Kidney (tissue), 14 donors: Measurements from ENCODE around the gene DPYSL3. TPM values are rescaled to one million over a fixed set of nuclear protein-coding genes. Genes with fewer than 3 reads are reported as not detected.
A peak's percentile ranks its signal among the peaks of the same experiment; 100 is the strongest.

Source experiments
- DNase-seq, 5 donors: peaks; one replicate each; pipeline ENCODE4 v3.0.0-alpha.2; 2013 to 2020
- FAIRE-seq: peaks from 2 replicates; lab custom pipeline; 2012; peaks lifted over from hg19 to GRCh38; lab: Jason Lieb, UNC
- H3K27ac ChIP-seq, 2 donors: one replicate each; pipeline ENCODE4 v1.7.0; 2013; ENCODE audit warnings: low read depth in 2 of 2, low read length in 2 of 2, inconsistent platforms in 1 of 2
- H3K27me3 ChIP-seq: one replicate; pipeline ENCODE4 v1.7.1; 2013; ENCODE audit warnings: low read length, inconsistent platforms; ENCODE audit not compliant: control insufficient read depth, insufficient read depth
- H3K36me3 ChIP-seq, 3 donors: one replicate each; pipeline versions ENCODE4 v1.7.0 to v1.7.1; 2013; ENCODE audit warnings: low read length in 3 of 3, control low read depth in 1 of 3, inconsistent platforms in 1 of 3; ENCODE audit not compliant: insufficient read depth in 3 of 3, control insufficient read depth in 2 of 3
- H3K4me1 ChIP-seq, 3 donors: one replicate each; pipeline versions ENCODE4 v1.7.0 to v1.7.1; 2013; ENCODE audit warnings: low read length in 3 of 3, inconsistent platforms in 1 of 3, low read depth in 1 of 3; ENCODE audit not compliant: control insufficient read depth in 2 of 3, insufficient read depth in 2 of 3
- H3K4me3 ChIP-seq, 3 donors: one replicate each; pipeline versions ENCODE4 v1.7.0 to v1.8.1; 2013; ENCODE audit warnings: low read length in 3 of 3, control low read depth in 1 of 3, inconsistent platforms in 1 of 3
- H3K9ac ChIP-seq, 3 donors: one replicate each; pipeline versions ENCODE4 v1.7.0 to v1.7.1; 2013; ENCODE audit warnings: low read length in 3 of 3, control low read depth in 1 of 3, inconsistent platforms in 1 of 3
- H3K9me3 ChIP-seq, 3 donors: one replicate each; pipeline versions ENCODE4 v1.7.0 to v1.7.1; 2013; ENCODE audit warnings: low read length in 3 of 3, control low read depth in 1 of 3, inconsistent platforms in 1 of 3; ENCODE audit not compliant: control insufficient read depth in 2 of 3, insufficient read depth in 1 of 3
- CTCF ChIP-seq: IDR thresholded peaks from 3 replicates; pipeline ENCODE4 v1.5.1; 2012; ENCODE audit warnings: mild to moderate bottlenecking, moderate library complexity, borderline replicate concordance; ENCODE audit not compliant: insufficient read depth; ENCODE audit errors: extremely low read depth
- intact Hi-C: fragments of 100-400 bp; cut with DNase I; formaldehyde crosslinking; loops from one replicate; pipeline ENCODE4 v1.11.1; 2022
- polyA plus RNA-seq: library from polyadenylated mRNA; stranded (reverse); fragments of 350-450 nt; fragmentation: Illumina TruSeq; extraction: RNeasy Lipid Tissue Mini Kit (QIAGEN cat#74804); gene quantifications from one replicate; pipeline ENCODE4 v1.2.3, GENCODE V29; 2014; ENCODE audit warnings: low read depth, low replicate concordance; ENCODE audit not compliant: insufficient read depth
- total RNA-seq: library from RNA; stranded (reverse); fragmentation: NEBNext Ultra II Directional; extraction: Animal tissue kit (Norgen Biotek cat#: 25700); gene quantifications from one replicate; pipeline ENCODE4 v1.2.1, GENCODE V29; 2021
- donor health status: control.
- donor health status: control.
- donor health status: control.
- donor health status: control.
- donor health status: control.
- donor health status: DM: yes; HTN: yes; CAD: no.
- donor health status: Normal renal cell carcinoma (clear cell type).

DPYSL3 gene
- total and polyA plus RNA-seq, 2 donors from 2014 or later, result 7.1 to 19.1 TPM

GRCh38 chr5:147340941-147341340 lies 168.9 kb downstream of the DPYSL3 start:
- Histone ChIP-seq H3K9ac (no peak overlapping the region), H3K27me3 (no peaks in the 10 kb centered on the region), H3K27ac (no peak overlapping the region), H3K4me3 (no peak overlapping the region), H3K36me3 (no peaks in the 10 kb centered on the region), H3K4me1 (peaks cover 0 to 7% (median 0%) of the 10 kb centered on the region in 3 donors), H3K9me3 (no peaks in the 10 kb centered on the region)
- FAIRE-seq, result no peak
- no peak for TF ChIP-seq CTCF
- DNase-seq, result peak in 3 of 5 donors; percentile 42 to 82 (median 73)
- intact Hi-C loops, result no loop called here
